ENCODE results near the gene USP16.

Gene USP16

DNA sequence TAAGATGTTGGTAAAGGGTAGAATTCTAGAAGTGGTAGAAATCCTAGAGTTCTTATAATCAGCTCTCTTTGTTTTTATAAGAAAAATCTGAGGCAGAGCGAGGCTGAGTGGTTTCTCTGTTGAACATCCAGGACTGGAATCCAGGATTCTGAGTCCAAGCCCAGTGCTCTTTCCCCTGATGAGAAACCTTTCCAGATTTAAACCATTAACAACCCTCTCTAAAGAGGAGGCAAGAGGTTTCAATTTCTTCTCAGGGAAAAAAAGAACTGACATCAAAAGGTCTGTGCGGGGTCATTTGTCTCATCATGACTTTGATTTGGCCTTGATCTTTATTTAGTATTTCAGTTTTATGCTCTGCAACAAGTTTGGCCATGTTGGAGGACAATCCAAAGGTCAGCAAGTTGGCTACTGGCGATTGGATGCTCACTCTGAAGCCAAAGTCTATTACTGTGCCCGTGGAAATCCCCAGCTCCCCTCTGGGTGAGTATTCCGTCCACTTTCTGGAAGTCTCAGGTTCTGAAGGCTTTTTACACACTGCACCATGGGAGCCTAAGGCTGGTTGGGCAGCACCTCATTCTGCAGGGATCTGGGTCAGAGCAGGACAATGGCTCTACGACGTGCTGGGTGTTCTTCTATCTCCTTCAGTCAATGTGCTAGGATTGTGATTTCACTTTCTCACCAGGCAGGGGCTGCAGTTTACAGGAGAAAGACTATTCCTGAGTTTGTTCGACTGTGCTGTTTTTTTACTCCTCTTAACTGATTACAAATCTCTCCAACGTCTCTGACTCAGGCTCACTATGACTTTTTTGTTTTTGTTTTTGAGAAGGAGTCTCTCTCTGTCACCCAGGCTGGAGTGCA lies 67.9 kb downstream of the USP16 start:
- peak; percentile 68 for DNase-seq (ENCODE audit: low read depth, low spot score)
- TF ChIP-seq, protein P1, sequence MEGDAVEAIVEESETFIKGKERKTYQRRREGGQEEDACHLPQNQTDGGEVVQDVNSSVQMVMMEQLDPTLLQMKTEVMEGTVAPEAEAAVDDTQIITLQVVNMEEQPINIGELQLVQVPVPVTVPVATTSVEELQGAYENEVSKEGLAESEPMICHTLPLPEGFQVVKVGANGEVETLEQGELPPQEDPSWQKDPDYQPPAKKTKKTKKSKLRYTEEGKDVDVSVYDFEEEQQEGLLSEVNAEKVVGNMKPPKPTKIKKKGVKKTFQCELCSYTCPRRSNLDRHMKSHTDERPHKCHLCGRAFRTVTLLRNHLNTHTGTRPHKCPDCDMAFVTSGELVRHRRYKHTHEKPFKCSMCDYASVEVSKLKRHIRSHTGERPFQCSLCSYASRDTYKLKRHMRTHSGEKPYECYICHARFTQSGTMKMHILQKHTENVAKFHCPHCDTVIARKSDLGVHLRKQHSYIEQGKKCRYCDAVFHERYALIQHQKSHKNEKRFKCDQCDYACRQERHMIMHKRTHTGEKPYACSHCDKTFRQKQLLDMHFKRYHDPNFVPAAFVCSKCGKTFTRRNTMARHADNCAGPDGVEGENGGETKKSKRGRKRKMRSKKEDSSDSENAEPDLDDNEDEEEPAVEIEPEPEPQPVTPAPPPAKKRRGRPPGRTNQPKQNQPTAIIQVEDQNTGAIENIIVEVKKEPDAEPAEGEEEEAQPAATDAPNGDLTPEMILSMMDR (IDR thresholded peaks at IDR 0.05; ENCODE audit: low read depth, low read length), result peak; percentile 34
- in situ Hi-C loops (cut with HindIII; ENCODE audit: low sequenced_read_pairs), result no loop called here

DNA sequence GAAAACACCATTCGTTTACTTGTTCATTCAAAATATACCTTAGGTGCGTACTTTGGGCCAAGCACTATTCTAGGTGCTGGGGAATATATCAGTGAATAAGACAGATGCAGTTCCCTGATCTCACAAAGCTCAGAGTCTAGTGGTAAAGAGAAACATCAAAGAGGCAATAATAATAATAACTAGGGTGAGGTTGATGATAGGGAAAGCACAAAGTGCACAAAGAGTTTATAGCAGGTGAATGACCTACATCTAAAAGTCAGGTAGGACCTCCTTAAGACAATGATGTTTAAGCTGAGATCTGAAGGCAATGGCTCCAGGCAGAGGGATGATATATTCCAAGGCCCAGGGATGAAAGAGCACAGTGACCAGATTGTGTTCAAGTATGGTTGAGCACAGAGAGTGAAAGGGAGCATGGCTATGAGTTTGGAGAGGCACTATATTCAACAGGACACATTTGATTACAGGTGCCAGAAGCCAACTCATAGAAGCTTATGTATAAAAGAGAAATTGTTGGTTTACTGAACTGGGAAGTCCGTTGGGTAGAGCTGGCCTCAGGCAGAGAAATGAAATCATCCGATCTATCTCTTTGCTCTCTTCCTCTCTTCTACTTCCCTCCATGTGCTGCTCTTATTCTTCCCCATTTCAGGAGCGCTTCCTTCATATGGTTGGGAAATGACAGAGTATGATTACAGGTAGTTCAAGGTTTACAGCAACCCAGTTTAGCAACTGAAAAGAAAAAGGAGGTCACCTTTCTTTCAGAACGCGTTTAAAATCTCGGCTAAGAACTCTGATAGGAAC lies 71.9 kb downstream of the USP16 start:
- no peak for DNase-seq (ENCODE audit: low read depth, low spot score)
- TF ChIP-seq, protein P1 (IDR thresholded peaks at IDR 0.05; ENCODE audit: low read depth, low read length), result no peak
- H3K4me3 ChIP-seq (ENCODE audit: low read depth, low read length), result no peak overlapping the region
- in situ Hi-C loops (cut with HindIII; ENCODE audit: low sequenced_read_pairs), result no loop called here

More for the DNA sequence above, 67.9 kb downstream of the USP16 start:
- no peak overlapping the region for H3K4me3 ChIP-seq (ENCODE audit: low read depth, low read length)

DNA sequence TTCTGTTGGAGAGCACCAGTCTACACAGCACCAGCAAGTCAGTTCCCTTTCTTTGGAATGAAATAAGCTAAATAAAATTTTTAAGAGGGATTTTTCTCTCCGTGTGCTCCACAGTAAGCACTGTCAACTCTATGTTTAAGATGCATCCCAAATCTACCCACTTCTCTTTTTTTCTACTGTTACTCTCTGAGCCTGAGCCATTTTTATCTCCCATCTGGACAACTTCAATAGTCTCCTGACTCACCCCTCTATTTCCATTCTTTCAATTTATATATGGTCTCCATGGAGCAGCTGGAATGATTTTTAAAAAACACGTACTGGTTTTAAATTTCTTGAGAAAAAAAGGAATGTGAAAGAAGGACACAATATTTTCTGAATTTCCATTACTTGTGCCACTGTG lies 73.7 kb downstream of the USP16 start:
- TF ChIP-seq, protein P1 (IDR thresholded peaks at IDR 0.05; ENCODE audit: low read depth, low read length), result no peak
- H3K4me3 ChIP-seq (ENCODE audit: low read depth, low read length), result no peak overlapping the region
- in situ Hi-C loops (cut with HindIII; ENCODE audit: low sequenced_read_pairs), result no loop called here
- DNase-seq (ENCODE audit: low read depth, low spot score), result no peak

DNA sequence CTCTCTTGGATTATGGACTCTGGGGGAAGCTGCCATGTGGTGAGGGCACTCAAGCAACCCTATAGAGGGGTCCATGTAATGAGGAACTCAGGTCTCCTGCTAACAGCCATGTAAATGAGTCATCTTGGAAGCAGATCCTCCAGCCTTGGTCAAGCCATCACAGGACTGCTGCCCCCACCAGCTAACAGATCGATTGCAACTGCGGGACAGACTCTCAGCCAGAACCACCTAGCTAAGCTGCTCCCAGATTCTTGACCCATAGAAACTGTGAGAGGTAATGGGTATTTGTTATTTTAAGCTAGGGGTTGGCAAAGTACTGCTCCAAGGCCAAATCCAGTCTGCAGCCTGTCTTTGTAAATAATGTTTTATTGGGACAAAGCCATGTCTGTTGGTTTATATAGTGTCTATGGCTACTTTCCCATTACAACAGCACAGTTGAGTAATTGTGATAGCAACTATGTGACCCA lies 78.4 kb downstream of the USP16 start:
- in situ Hi-C loops (cut with HindIII; ENCODE audit: low sequenced_read_pairs), result no loop called here

More for the DNA sequence above, 78.4 kb downstream of the USP16 start:
- TF ChIP-seq, protein P1 (IDR thresholded peaks at IDR 0.05; ENCODE audit: low read depth, low read length), result no peak
- H3K4me3 ChIP-seq (ENCODE audit: low read depth, low read length), result no peak overlapping the region
- DNase-seq (ENCODE audit: low read depth, low spot score), result peak; percentile 50

Data from astrocyte of the spinal cord (primary cell).